ENCODE measurements around the gene NAPEPLD.
"Not testable (repeated sequence)": the region's sequence is repeated elsewhere in the genome, so short reads cannot be mapped to it uniquely, and the experiment has no call there.

The NAPEPLD gene

DNA sequence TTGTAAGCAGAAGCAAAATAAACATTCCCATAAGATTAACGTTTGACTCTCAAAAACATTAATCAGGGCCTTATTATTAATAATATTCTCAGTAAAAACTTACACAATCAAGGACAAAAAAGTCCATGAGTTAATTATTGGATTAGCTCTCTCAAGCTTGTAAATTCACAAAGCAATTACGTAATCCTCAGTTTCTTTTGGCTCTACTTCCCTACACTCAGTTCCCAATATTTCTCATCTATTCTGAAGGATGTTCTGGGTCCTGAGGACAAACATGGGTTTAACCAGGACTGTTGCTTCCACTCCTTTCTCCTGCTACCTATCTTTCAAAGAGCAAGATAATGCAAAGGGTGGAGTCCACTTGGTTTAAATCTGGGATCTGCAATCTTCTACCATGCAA is 89.4 kb downstream of the NAPEPLD start:
- no peak for DNase-seq

DNA sequence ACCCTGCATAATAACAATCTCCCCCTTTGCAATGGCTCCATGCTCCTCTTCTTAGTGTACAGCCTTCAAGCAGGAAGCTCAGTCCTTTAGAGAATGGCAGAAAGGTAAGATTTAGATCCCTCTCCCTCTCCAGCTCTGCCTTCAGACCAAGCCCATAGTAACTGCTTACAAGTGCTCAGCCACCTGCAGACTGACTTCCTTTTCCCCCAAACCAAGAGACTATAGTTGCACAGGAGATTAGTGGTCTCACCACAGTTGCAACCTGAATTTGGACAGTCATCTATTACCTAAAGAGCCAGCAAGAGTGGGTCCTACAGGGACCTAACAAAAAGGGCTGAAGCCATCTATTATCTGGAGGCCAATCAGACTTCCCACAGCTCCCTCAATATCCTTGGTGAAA is 90.8 kb downstream of the NAPEPLD start:
- no peak for DNase-seq

DNA sequence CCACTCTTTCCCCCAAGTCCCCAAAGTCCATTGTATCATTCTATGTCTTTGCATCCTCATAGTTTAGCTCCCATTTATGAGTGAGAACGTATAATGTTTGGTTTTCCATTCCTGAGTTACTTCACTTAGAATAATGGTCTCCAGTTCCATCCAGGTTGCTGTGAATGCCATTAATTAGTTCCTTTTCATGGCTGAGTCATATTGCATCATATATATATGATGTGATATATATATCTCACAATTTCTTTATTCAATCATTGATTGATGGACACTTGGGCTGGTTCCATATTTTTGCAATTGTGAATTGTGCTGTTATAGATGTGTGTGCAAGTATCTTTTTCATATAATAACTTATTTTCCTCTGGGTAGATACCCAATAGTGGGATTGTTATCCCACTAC is 92.9 kb downstream of the NAPEPLD start:
- DNase-seq = not testable (repeated sequence)

DNA sequence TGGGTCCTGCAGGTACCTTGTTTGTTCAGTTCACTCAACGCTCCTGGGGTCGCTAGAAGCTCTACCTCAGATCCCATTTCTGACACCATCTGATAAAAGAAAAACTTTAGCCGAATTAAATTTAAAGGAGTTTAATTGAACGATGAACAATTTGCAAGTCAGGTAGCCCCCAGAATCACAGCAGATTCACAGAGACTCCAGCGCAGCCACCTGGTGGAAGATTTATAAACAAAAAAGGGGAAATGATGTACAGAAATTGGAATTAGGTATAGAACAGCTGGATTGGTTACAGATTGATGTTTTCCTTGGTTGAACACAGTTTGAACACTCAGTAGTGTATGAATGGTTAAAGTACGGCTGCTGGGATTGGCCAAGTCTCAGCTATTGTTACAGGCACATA is 97.4 kb downstream of the NAPEPLD start:
- DNase-seq = no peak
